ENCODE measurements around the gene HECA.
A peak's percentile ranks its signal among the peaks of the same experiment; 100 is the strongest.
"Not testable (repeated sequence)": the region's sequence is repeated elsewhere in the genome, so short reads cannot be mapped to it uniquely, and the experiment has no call there.

HECA gene

DNA sequence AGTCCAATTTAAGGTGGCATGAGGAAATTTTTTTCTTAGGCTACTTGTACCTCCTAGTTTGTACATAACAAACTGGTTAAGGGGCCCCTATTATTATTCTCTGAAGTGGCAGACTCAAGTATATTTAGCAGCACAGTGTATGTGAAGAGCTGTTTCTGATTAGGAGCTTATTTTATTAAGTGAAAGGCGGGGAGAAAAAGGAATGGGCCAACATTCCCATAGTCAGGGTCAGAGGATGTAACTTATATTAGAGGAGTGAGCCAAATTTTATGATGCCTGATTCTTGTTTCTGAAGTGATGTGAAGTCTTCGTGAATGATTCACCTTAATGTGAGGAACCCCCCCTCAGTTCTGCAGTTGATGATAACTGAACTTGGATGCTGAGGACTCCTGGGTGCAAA, 2.8 kb downstream of the HECA start:
- no peak for DNase-seq

DNA sequence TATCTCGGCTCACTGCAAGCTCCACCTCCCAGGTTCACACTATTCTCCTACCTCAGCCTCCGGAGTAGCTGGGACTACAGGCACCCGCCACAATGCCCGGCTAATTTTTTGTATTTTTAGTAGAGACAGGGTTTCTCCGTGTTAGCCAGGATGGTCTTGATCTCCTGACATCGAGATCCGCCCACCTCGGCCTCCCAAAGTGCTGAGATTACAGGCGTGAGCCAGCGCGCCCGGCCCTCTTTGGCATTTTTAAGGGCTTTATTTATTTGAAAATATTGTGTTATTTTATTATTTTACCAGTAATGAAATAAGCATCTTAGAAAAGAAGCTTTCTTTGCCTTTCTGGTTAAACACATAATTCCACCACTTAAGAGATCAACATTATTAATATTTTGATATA, 6.0 kb downstream of the HECA start:
- DNase-seq = not testable (repeated sequence)

DNA sequence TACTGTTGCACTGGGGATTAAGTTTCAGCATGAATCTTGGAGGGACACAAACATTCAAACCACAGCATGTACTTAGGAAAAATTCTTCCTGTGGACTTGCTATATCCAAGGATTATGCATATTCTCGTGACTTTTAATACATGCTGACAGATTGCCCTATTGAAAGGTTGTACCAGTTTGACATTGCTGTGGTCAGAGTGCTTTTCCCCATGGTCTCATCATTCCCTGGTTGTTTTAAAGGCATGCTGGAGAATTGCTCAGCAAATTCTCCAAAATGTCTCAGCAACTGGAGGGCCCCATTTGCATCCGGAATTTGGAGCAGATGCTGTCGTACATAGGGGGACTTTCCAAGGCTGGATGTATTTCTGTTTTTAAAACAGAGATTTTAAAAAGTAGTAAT, 7.4 kb downstream of the HECA start:
- DNase-seq = no peak

DNA sequence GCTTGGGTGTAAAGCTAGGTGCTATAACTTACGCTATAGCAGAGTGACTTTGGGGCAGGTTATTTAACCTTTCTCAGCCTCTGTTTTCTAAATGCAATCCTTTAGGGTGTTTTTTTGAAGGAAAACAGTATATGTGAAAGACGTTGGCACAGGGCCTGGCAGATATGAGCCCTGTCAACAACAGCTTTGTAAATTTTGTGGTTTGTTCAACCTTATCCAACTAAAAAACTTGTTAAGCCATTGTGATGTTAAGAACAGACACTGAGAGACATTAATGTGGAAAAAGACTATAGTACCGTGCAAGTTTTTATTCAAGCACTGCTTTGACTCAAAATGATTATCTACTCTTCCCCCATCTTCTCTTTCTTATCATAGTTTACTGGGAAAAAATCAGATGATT, 8.2 kb downstream of the HECA start:
- DNase-seq = no peak

DNA sequence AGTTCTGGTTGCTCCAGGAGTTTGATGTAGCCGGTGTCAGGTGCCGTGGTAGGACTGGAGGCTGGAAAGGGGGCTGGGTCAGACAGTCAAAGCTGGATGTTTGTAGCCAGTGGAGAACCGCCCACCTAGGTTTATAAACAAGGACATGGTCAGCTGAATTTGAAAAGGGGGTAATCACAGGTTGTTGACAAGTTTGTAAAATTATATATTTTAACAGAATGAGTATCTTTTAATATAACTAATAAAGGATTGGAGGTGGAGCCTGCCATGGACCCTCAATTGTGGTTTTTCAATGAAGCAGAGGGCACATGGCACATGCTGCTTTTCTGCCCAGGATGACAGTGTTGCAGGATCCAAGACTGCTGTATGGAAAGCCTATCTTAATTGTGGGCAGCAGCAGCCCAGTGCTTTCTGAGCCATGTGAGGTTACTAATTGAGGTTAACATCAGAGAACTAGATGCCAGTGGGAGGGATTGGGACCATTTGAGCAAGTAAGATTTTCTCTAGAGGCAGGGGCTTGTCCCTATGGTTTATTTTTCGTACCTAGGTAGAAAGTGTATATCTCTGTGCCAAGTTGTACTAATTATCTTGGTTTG, 9.7 kb downstream of the HECA start:
- no peak for DNase-seq

DNA sequence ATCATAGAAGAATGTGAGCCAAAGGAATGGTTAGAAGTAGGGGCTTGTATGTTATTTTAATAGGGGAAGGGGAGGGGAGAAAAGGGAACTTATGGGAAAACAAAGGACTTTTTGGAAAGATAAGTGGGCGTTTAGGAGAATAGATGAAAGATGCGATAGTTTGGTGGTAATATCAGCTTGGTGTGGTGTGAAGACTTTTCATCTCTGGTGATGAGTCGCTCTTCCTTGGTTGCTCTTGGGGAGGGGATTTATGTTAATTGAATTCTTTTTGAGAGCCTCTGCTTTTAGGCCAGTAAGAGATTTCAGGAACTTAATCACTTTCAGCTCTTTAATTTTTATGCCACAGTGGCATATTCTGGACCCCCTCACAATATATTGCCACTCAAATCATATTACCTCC, 10.8 kb downstream of the HECA start:
- no peak for DNase-seq

DNA sequence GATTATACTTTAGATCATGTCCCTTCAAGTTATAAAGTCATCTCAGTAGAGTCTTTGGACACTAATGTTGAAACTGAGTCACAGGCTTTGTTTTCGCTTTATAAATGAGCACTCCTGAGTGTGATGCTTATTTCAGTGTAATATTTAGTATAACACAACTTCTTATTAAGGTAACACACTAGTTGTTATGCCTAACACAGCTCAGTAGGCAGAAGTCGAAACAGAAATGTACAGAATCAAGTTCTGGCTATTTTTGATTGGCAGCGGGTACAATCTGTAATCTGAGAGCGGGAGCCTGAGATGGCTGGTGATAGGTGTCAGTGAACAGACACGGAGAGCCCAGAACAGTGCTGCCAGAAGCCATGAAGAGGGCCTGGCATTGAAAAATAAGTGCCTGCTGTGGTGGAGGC, 11.4 kb downstream of the HECA start:
- DNase-seq = no peak

DNA sequence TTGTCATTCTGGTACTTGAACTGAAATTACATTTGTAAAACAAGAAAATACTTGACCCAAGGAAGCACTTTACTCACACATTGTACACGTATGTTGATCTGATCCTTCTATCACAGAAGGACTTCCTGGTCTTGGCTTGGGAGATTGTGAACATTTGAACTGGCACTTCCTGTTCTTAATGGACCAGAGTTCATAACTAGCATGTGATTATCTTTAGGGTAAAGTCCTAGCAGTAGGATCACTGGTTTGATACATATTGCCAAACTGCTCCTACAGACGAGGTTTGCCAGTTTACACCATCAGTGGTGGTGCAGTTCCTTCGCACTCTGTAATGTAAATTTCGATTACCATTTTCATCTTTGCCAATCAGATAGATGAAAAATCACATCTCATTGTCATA, 12.7 kb downstream of the HECA start:
- DNase-seq = no peak

DNA sequence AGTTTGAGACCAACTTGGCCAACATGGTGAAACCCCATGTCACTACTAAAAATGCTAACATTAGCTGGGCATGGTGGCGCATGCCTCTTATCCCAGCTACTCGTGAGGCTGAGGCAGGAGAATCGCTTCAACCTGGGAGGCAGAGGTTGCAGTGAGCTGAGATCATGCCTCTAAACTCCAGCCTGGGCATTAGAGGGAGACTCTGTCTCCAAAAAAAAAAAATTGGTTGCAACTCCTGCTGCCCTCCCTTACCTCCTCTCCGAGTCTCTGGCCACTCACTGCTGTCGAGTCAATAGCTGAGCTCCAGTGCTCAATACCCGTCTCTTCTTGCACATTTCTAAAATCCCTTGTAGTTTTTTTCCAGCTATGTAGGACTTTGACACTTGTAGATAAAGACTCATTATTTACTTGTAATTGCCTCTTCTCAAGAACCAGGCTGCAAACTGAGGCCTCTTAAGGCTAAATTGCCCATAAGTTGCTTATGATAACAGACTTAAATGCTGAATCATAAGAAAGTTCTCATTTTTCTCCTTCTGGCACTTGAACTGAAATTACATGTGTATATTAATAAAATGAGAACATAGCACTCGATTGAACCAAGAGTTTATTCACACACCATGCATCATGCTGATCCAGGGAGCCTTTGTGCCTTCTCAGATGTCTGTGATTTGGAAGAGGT, 13.8 kb downstream of the HECA start:
- DNase-seq = no peak

DNA sequence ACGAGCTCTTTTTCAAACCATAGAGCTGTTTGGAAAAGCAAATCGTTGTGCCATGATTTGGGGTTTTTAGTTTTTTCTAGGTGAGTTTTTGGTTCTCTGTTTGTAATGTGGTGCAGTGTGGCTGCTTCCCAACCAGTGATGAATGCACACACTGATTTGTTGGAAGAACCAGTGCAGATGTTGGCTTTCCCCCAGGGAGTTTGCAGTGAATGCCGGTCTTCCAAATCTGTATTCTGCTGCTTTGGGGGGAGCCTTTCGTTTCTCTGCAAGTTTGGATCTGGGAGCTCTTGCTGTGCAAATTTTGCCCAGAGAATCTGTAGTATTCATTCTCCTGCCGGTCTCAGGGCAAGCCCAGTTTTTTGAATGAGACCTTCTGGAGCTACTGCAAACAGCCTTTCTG, 14.5 kb downstream of the HECA start:
- DNase-seq = no peak

DNA sequence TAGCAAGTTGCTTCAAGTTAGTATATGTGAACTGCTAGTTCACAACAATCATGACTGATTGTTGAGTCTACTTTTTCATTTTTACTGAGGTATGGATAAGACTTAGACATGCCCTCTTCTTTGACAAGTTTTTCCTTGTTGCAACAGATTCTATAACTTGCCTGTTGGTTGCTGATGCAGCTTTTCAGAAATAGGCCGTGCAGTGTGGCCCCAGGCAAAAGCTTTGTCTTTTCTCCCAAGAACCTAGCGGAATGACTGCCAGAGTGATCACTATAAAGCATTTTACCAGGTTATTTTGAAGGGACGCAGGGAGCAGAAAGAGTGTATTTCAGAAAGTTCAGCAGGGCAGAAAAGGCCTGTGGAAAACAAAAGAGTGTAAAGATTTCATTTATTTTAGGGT, 16.0 kb downstream of the HECA start:
- DNase-seq = no peak

DNA sequence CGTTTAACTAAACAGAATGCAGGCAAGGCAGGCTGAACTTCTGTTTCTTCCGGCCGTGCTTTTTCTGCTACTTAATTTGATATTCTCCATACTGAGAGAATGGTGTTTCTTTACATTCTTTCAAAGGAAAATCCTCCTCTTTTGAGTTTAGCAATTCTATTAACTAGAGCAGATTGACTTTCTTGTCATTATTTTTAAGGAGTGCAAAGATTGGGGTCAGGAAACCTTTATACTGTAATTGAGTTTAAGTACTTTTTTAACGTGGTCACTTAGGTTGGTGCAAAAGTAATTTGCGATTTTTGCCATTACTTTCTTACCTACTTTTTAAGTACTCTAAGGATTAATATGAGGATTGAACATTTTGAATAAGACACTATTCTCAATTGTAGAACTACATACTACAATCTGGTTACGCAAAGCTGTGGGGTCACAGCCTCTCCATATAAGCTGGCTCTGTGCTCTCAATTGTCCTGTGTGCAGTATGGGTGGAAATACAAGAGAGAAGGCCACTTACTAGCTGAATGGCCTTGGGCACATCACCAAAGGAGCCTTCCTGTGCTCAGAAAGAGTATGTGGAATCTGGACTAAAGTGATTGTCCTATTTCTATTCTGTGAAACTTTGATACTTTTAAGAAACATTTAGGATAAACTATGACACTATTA, 16.7 kb downstream of the HECA start:
- no peak for DNase-seq

DNA sequence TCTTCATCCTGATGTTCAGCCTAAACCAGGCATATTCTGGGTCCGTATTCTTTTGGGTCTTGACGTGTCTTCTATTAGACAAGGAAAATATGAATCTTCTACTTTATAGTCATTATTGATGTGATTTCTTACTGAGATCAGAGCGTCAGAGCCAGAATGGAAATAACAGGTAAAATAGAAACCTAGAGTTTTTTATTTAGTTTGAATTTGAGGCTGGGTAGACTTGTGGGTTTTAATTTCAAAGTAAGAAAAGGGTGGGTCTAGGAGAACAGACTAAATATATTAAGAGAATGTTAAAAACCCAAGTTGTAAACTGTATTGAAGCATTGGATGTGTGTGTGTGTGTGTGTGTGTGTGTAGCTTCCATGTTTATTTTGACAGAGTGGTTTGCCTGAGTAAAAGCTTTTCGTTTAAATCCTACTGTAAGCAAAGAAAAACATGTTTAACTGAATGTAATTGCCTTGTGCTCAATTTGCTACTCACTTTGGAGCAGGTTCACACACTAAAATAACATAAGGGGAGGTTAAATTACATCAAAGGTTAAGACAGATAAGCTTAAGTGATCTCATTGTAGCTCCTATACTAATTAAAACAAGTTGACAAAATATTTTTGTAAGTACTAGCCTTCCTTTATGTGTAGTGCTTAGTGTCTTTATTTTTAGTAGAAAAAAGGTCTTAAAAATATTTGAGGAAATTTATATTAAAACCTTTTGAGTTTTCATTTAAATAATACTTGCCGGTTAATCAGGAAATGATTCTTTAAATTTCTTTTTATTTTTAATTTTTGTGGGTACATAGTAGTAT, 17.4 kb downstream of the HECA start:
- no peak for DNase-seq

DNA sequence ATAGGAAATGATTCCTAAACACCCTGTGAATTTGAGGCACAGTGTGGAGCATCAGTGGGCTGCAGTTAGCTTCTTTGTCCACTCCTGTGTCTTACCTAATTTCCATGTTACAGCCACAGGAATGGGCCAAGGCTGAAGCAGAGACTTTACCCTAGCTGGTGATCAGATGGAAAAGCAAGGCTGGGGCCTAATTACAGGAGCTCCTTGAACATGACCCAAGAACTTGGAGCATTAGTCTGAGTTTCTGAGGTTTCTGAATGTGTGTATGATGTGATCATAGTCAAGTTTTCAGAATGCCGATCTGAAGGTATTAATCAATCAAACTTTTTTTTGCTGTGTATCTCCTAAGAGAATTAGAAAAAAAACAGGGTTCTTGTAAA, 18.0 kb downstream of the HECA start:
- no peak for DNase-seq

DNA sequence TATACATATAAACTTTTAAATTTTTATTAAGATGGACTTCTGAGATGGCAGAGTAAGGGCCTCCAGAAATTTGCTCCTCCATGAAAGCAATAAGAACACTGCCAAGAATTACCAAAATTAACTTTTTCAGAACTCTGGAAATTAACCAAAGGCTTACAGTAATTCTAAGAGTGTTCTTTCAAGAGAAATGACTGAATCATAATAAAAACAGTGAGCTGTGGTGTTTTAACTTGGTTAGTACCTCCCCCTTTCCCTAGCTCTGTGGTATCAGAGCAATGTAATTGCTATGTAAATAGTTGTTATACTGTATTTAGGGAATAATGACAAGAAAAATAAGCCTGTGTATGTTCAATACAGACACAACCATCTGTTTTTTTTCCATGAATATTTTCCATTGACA, 19.0 kb downstream of the HECA start:
- no peak for DNase-seq

DNA sequence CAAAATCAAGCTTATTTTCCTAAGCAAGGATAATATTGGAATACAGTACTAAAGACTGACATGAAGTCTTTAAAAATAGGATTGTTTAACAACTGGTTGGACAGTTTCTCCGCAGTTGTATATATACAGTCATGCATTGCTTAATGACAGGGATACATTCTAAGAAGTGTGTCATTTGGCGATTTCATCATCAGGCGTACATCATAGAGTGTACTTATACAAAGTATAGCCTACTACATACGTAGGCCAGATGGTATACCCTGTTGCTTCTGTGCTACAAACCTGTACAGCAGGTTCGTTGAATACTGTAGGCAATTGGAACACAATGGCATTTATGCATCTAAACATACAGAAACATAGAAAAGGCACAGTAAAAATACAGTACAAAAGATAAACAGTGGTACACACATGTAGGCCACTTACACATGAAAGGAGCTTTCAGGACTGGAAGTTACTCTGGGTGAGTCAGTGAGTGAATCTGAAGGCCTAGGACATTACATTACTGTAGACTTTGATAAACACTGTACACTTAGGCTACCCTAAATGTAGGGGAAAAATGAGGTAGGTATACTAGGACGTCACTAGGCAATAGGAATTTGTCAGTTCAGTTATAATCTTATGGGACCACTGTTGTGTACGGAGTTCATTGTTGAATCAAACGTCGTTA, 20.1 kb downstream of the HECA start:
- DNase-seq = no peak

DNA sequence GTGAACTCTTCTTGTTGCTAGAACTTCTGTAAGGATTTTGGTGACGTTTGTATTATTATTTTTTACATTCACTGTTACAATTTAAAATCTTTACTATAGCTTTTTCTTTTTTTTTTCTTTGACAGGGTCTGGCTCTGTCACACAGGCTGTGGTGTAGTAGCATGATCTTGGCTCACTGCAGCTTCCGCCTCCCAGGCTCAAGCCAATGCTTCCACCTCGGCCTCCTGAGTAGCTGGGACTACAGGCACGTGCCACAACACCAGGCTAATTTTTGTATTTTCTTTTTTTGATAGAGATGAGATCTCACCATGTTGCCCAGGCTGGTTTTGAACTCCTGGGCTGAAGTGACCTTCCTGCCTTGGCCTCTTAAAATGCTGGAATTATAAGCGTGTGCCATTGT, 21.2 kb downstream of the HECA start:
- DNase-seq = no peak

DNA sequence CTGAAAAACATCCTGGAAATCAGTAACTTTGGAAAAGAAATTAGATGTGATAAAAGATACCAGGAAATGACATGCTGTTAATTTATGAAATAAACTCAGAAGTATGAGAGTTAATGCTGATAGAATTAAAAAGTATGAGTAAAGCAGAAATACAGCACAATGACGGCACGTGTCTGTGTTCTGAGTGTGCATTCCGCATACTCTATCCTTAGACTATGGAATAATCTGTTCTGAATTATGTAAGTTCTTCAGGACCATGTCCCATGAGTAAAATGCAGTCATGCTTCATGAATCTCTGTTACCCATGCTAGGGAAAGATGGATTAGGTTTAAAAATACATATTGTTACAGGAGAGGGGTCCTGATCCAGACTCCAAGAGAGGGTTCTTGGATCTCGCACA, 21.7 kb downstream of the HECA start:
- DNase-seq = no peak

DNA sequence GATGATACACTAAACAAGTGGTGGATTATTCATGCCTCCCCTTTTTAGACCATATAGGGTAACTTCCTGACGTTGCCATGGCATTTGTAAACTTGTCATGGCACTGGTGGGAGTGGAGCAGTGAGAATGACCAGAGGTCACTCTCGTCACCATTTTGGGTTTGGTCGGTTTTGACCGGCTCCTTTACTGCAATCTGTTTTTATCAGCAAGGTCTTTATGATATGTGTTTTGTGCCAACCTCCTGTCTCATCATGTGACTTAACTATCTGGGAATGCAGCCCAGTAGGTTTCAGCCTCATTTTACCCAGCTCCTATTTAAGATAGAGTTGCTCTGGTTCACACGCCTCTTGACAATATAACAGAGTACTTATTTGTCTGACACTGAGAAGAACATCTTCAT, 22.2 kb downstream of the HECA start:
- not testable (repeated sequence) for DNase-seq

DNA sequence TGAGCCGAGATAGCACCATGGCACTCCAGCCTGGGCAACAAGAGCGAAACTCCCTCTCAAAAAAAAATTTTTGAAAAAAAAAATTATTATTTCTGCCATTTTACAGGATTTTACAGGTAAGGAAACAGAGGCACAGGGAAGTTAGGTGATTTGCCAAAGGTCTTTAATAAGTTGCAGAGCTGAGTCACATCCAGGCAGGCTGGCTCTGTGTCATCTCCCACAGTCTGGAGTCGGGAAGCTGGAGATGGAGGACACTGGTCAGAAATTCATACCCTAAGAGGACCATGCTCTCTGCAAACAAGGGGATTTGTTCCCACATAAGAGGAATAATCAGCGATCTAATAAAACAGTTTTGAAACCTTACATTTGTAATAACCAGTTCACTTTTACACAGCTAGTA, 24.1 kb downstream of the HECA start:
- no peak for DNase-seq

DNA sequence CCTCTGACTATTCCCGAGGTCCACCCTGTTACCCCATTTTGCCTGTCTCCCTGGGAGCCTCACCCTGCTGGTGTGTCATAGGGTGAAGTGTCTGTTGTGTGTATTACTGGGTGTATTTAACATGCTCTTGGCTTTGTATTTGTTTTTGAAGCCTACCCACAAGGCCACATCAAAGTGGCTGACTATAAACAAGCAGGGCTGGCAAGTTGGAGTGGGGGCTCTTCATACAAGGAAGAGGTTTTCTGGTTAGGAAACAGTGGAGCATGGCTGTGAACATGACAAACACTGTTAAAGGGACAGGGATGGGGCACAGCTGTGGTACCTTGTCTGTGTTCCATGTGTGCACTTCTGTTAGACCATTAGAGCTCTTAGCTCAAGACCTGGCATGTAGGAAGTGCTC, 26.3 kb downstream of the HECA start:
- peak; percentile 65 for DNase-seq

DNA sequence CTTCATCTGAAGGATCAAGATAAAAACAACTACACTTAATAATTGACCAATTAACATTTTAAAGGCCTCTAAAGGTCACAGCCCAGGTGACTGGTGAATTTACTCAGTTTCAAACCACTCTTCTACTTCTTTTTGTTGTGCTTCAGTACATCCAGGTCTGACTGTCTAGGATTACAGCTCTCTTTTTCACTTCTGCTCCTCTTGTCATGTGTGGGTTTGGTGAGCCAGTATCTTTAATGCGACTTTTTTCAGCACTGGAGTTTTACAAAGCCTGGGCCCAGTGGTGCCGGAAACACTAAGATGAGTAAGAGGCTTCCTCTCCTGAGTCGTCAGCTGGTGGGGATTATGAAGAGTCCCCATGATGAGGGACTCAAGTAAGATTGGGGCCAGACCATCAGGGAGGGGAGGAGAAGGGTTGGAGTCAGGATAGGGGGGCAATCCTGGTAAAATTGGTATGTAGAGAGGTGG, 27.0 kb downstream of the HECA start:
- peak; percentile 63 for DNase-seq

DNA sequence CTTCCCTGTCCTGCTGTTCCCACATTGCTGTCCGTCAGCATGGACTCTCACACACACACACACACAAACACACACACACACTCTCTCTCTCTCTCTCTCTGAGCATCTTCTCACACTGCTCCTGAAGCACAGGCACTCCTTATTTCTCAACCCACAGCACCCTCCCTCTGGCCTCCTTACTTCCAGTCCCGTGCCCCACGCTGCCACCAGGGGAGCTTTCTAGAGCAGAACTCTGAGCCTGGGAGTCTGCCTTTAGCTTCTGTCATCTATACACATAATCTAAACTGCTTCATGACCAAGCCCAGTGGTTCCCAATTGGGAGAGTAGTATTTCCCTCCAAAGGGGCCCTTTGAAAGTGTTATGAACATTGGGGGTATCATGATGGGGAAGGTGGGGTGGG, 29.1 kb downstream of the HECA start:
- DNase-seq = no peak

Data from activated CD8-positive, alpha-beta memory T cell treated with anti-CD3 and anti-CD28 coated beads, Interleukin-2, amount 50 U/mL, for 4 hours (primary cell).